Measurements from ENCODE around the gene SCN9A. TPM values are rescaled to one million over a fixed set of nuclear protein-coding genes. Genes with fewer than 3 reads are reported as not detected.
"Not testable (repeated sequence)": the region's sequence is repeated elsewhere in the genome, so short reads cannot be mapped to it uniquely, and the experiment has no call there.

SCN9A gene
- polyA plus RNA-seq, 4 donors, result 2.0 to 2.9 (median 2.3) TPM

GRCh38 chr2:166256896-166257295 is 118.8 kb downstream of the SCN9A start:
- no peak for DNase-seq (ENCODE audit: low read depth in 4 of 4, low spot score in 3 of 4)

- DNase-seq (ENCODE audit: low read depth in 4 of 4, low spot score in 3 of 4), result no peak
These were observed 126.4 kb downstream of the SCN9A start for GRCh38 chr2:166249318-166249717.

GRCh38 chr2:166246901-166247300 is 128.8 kb downstream of the SCN9A start:
- no peak for DNase-seq (ENCODE audit: low read depth in 4 of 4, low spot score in 3 of 4)

GRCh38 chr2:166242309-166242708 is 133.4 kb downstream of the SCN9A start:
- DNase-seq (ENCODE audit: low read depth in 4 of 4, low spot score in 3 of 4), result no peak

- DNase-seq (ENCODE audit: low read depth in 4 of 4, low spot score in 3 of 4), result no peak
These were observed 135.1 kb downstream of the SCN9A start for GRCh38 chr2:166240387-166241313.

GRCh38 chr2:166239548-166239947 is 136.2 kb downstream of the SCN9A start:
- DNase-seq (ENCODE audit: low read depth in 4 of 4, low spot score in 3 of 4), result no peak

GRCh38 chr2:166238176-166238575 is 137.6 kb downstream of the SCN9A start:
- no peak for DNase-seq (ENCODE audit: low read depth in 4 of 4, low spot score in 3 of 4)

- DNase-seq (ENCODE audit: low read depth in 4 of 4, low spot score in 3 of 4), result no peak
These were observed 141.5 kb downstream of the SCN9A start for GRCh38 chr2:166234112-166234846.

GRCh38 chr2:166233244-166233643 is 142.5 kb downstream of the SCN9A start:
- no peak for DNase-seq (ENCODE audit: low read depth in 4 of 4, low spot score in 3 of 4)

GRCh38 chr2:166230724-166231070 is 145.0 kb downstream of the SCN9A start:
- DNase-seq (ENCODE audit: low read depth in 4 of 4, low spot score in 3 of 4), result no peak

- no peak for DNase-seq (ENCODE audit: low read depth in 4 of 4, low spot score in 3 of 4)
These were observed 145.6 kb downstream of the SCN9A start for GRCh38 chr2:166230024-166230723.

GRCh38 chr2:166229678-166230023 is 146.1 kb downstream of the SCN9A start:
- DNase-seq (ENCODE audit: low read depth in 4 of 4, low spot score in 3 of 4), result no peak

GRCh38 chr2:166224197-166224596 is 151.5 kb downstream of the SCN9A start:
- no peak for DNase-seq (ENCODE audit: low read depth in 4 of 4, low spot score in 3 of 4)

GRCh38 chr2:166223298-166223697 is 152.4 kb downstream of the SCN9A start:
- DNase-seq (ENCODE audit: low read depth in 4 of 4, low spot score in 3 of 4), result no peak

- DNase-seq (ENCODE audit: low read depth in 4 of 4, low spot score in 3 of 4), result no peak
These were observed 164.7 kb downstream of the SCN9A start for GRCh38 chr2:166211079-166211478.

GRCh38 chr2:166209944-166210343 is 165.8 kb downstream of the SCN9A start:
- DNase-seq (ENCODE audit: low read depth in 4 of 4, low spot score in 3 of 4), result not testable (repeated sequence)

- not testable (repeated sequence) for DNase-seq (ENCODE audit: low read depth in 4 of 4, low spot score in 3 of 4)
These were observed 166.4 kb downstream of the SCN9A start for GRCh38 chr2:166209367-166209766.

- DNase-seq (ENCODE audit: low read depth in 4 of 4, low spot score in 3 of 4), result not testable (repeated sequence)
These were observed 169.6 kb downstream of the SCN9A start for GRCh38 chr2:166206153-166206552.

GRCh38 chr2:166202778-166203177 is 173.0 kb downstream of the SCN9A start:
- DNase-seq (ENCODE audit: low read depth in 4 of 4, low spot score in 3 of 4), result no peak

GRCh38 chr2:166197446-166197845 is 178.3 kb downstream of the SCN9A start:
- DNase-seq (ENCODE audit: low read depth in 4 of 4, low spot score in 3 of 4), result no peak

GRCh38 chr2:166193407-166193806 is 182.3 kb downstream of the SCN9A start:
- no peak for DNase-seq (ENCODE audit: low read depth in 4 of 4, low spot score in 3 of 4)
